H9 (cell line): Measurements from ENCODE around the gene MGME1. TPM values are rescaled to one million over a fixed set of nuclear protein-coding genes. Genes with fewer than 3 reads are reported as not detected.

Source experiments
- DNase-seq: peaks from one replicate; pipeline ENCODE4 v3.0.0-alpha.2; 2017
- H2AFZ ChIP-seq: one replicate; pipeline ENCODE4 v1.6.1; 2013; ENCODE audit warnings: mild to moderate bottlenecking, low read length, control low read depth, moderate library complexity
- H2AK5ac ChIP-seq: 2 replicates; pipeline ENCODE4 v1.6.1; 2013; ENCODE audit warnings: low read length, control low read depth, mixed read lengths; ENCODE audit not compliant: insufficient read length
- H2BK120ac ChIP-seq: one replicate; pipeline ENCODE4 v1.6.1; 2013; ENCODE audit warnings: low read depth, mild to moderate bottlenecking, low read length, control low read depth, inconsistent platforms; ENCODE audit not compliant: poor library complexity, severe bottlenecking
- H2BK12ac ChIP-seq: 2 replicates; pipeline ENCODE4 v1.6.1; 2013; ENCODE audit warnings: low read length, control low read depth, mixed read lengths, low read depth; ENCODE audit not compliant: insufficient read length
- H2BK15ac ChIP-seq: 2 replicates; pipeline ENCODE4 v1.6.1; 2013; ENCODE audit warnings: low read depth, low read length, control low read depth
- H2BK20ac ChIP-seq: one replicate; pipeline ENCODE4 v1.6.1; 2013; ENCODE audit warnings: low read depth, mild to moderate bottlenecking, low read length, control low read depth, inconsistent platforms; ENCODE audit not compliant: poor library complexity, severe bottlenecking
- H2BK5ac ChIP-seq: 2 replicates; pipeline ENCODE4 v1.6.1; 2013; ENCODE audit warnings: low read length, control low read depth, mixed read lengths; ENCODE audit not compliant: insufficient read length
- H3K14ac ChIP-seq: 2 replicates; pipeline ENCODE4 v1.6.1; 2013; ENCODE audit warnings: low read length, control low read depth; ENCODE audit not compliant: insufficient read depth
- H3K18ac ChIP-seq: 2 replicates; pipeline ENCODE4 v1.6.1; 2013; ENCODE audit warnings: low read depth, mild to moderate bottlenecking, mixed read lengths, low read length, control low read depth; ENCODE audit not compliant: insufficient read length
- H3K23ac ChIP-seq: 2 replicates; pipeline ENCODE4 v1.6.1; 2013; ENCODE audit warnings: low read length, control low read depth, mixed read lengths, low read depth; ENCODE audit not compliant: insufficient read length
- H3K23me2 ChIP-seq: 2 replicates; pipeline ENCODE4 v1.6.1; 2013; ENCODE audit warnings: low read depth, mild to moderate bottlenecking, mixed read lengths, low read length, control low read depth; ENCODE audit not compliant: insufficient read length, poor library complexity, severe bottlenecking
- H3K27ac ChIP-seq: 2 replicates; pipeline ENCODE4 v1.5.1; 2013; ENCODE audit warnings: low read length, control low read depth, mixed read lengths, low read depth; ENCODE audit not compliant: insufficient read length
- H3K27me3 ChIP-seq: 2 replicates; pipeline ENCODE4 v1.6.1; 2013; ENCODE audit warnings: low read length, control low read depth, inconsistent platforms; ENCODE audit not compliant: insufficient read depth
- H3K4ac ChIP-seq: 2 replicates; pipeline ENCODE4 v1.6.1; 2013; ENCODE audit warnings: low read depth, mild to moderate bottlenecking, control low read depth, inconsistent platforms, low read length, moderate library complexity
- H3K4me1 ChIP-seq: 2 replicates; pipeline ENCODE4 v1.6.1; 2013; ENCODE audit warnings: low read length, control low read depth, inconsistent platforms; ENCODE audit not compliant: insufficient read depth
- H3K4me2 ChIP-seq: 2 replicates; pipeline ENCODE4 v1.6.1; 2013; ENCODE audit warnings: low read length, control low read depth, mixed read lengths; ENCODE audit not compliant: insufficient read length, insufficient read depth
- H3K56ac ChIP-seq: 2 replicates; pipeline ENCODE4 v1.6.1; 2013; ENCODE audit warnings: low read depth, mild to moderate bottlenecking, mixed read lengths, low read length, control low read depth; ENCODE audit not compliant: insufficient read length
- H3K79me1 ChIP-seq: 2 replicates; pipeline ENCODE4 v1.6.1; 2013; ENCODE audit warnings: low read depth, mild to moderate bottlenecking, moderate library complexity, low read length, control low read depth, inconsistent platforms; ENCODE audit not compliant: insufficient read depth, poor library complexity, severe bottlenecking
- H3K79me2 ChIP-seq: 2 replicates; pipeline ENCODE4 v1.6.1; 2013; ENCODE audit warnings: low read length, control low read depth, inconsistent platforms; ENCODE audit not compliant: insufficient read depth
- H3K9ac ChIP-seq: 2 replicates; pipeline ENCODE4 v1.6.1; 2013; ENCODE audit warnings: low read length, control low read depth, mixed read lengths; ENCODE audit not compliant: insufficient read length; ENCODE audit errors: extremely low read depth
- H3K9me3 ChIP-seq: one replicate; pipeline ENCODE4 v1.6.1; 2013; ENCODE audit warnings: low read depth, low read length, inconsistent platforms; ENCODE audit not compliant: control insufficient read depth
- H3T11ph ChIP-seq: one replicate; pipeline ENCODE4 v1.6.1; 2013; ENCODE audit warnings: mild to moderate bottlenecking, low read length, control low read depth, inconsistent platforms
- H4K20me1 ChIP-seq: one replicate; pipeline ENCODE4 v1.6.1; 2013; ENCODE audit not compliant: control insufficient read depth, insufficient read length, insufficient read depth
- H4K5ac ChIP-seq: 2 replicates; pipeline ENCODE4 v1.6.1; 2013; ENCODE audit warnings: low read depth, mild to moderate bottlenecking, mixed read lengths, low read length, control low read depth; ENCODE audit not compliant: insufficient read length
- H4K8ac ChIP-seq: replicated peaks from 2 replicates; pipeline ENCODE4 v1.6.1; 2013; ENCODE audit warnings: low read length, control low read depth, mixed read lengths, low read depth; ENCODE audit not compliant: insufficient read length
- H4K91ac ChIP-seq: 2 replicates; pipeline ENCODE4 v1.6.1; 2013; ENCODE audit warnings: low read depth, mild to moderate bottlenecking, moderate library complexity, mixed read lengths, low read length, control low read depth; ENCODE audit not compliant: insufficient read length
- H3K27ac Mint-ChIP-seq, 3 experiments: 2 replicates in 2 of 3; 3 replicates in 1 of 3; pipeline ENCODE4 v1.8.0; 2020 to 2021; ENCODE audit warnings: mixed read lengths in 3 of 3, mild to moderate bottlenecking in 1 of 3, moderate library complexity in 1 of 3
- H3K27me3 Mint-ChIP-seq: 2 replicates; pipeline ENCODE4 v1.8.0; 2021; ENCODE audit warnings: low read depth, mild to moderate bottlenecking, moderate library complexity, mixed read lengths
- H3K36me3 Mint-ChIP-seq, 3 experiments: 2 replicates in 2 of 3; 3 replicates in 1 of 3; pipeline ENCODE4 v1.8.0; 2020 to 2021; ENCODE audit warnings: low read depth in 3 of 3, mixed read lengths in 3 of 3; ENCODE audit not compliant: insufficient read depth in 1 of 3
- H3K4me1 Mint-ChIP-seq, 2 experiments: 2 replicates each; pipeline ENCODE4 v1.8.0; 2020; ENCODE audit warnings: mixed read lengths in 2 of 2
- H3K4me3 Mint-ChIP-seq, 2 experiments: 2 replicates in 1 of 2; 3 replicates in 1 of 2; pipeline ENCODE4 v1.8.0; 2020 to 2021; ENCODE audit warnings: mild to moderate bottlenecking in 2 of 2, mixed read lengths in 2 of 2, moderate library complexity in 1 of 2
- H3K9me3 Mint-ChIP-seq, 2 experiments: 2 replicates in 1 of 2; 3 replicates in 1 of 2; pipeline ENCODE4 v1.8.0; 2020; ENCODE audit warnings: mild to moderate bottlenecking in 2 of 2, mixed read lengths in 2 of 2, moderate library complexity in 1 of 2
- WGBS: extraction: QIAGEN DNeasy Blood & Tissue Kit; methylation state at CpG from one replicate; pipeline ENCODE4 v1.1.7; 2013; ENCODE audit warnings: missing lambda C conversion rate, low lambda C conversion rate, mixed read lengths; ENCODE audit not compliant: insufficient read length; ENCODE audit errors: extremely low coverage; 5-methylcytosine and 5-hydroxymethylcytosine counted together
- total RNA-seq: library from RNA; stranded (reverse); gene quantifications from 2 replicates; pipeline ENCODE4 v1.2.1, GENCODE V29; 2021
- TF ChIP-seq, protein P1 (sequence below): fragments of 200-600 bp; sonication (generic); conservative IDR thresholded peaks from 3 replicates; pipeline ENCODE4 v1.8.0; 2021; ENCODE audit warnings: antibody characterized with exemption, mild to moderate bottlenecking

The MGME1 gene
- total RNA-seq, 1 experiment from 2014 or later = 48.9 TPM

DNA sequence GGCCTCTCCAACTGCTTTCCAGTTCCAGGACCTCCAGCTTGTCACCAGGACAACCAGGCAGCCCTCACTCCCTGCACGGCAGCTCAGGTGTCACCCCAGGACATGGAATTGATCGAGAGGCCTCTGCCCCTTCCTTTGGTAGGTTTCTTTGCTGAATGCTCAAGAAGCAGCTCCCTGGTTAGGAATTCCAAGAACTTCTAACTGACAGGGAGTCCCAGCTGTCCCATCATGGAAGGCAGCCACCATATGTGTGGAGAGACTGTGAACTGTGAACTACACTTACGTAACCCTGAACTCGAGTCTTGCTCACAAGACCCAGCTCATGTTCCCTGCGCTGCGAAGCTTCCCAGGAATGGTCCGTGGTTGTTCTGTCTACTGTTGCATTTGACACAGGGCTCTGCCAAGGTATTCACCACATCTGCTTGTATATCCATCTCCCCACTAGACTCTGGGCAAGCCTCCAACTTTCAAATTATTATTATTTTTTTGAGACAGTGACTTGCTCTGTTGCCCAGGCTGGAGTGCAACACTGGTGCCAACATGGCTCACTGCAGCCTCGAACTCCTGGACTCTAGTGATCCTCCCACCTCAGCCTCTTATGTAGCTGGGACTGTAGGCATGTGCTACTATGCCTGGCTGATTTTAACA lies 35.7 kb downstream of the MGME1 start:
- Histone ChIP-seq H2AFZ (no peak overlapping the region), H3K4me2 (no peak overlapping the region), H2BK5ac (no peak overlapping the region), H2AK5ac (no peak overlapping the region), H3K79me2 (no peaks in the 10 kb centered on the region), H3K9ac (no peak overlapping the region), H3K9me3 (no peaks in the 10 kb centered on the region), H3K4ac (no peak overlapping the region), H4K8ac (no peak overlapping the region), H2BK20ac (no peak overlapping the region), H3K27ac (no peak overlapping the region), H2BK15ac (no peak overlapping the region), H4K5ac (no peak overlapping the region), H3K79me1 (no peaks in the 10 kb centered on the region), H2BK120ac (no peak overlapping the region), H3K23me2 (no peaks in the 10 kb centered on the region), H3K27me3 (no peaks in the 10 kb centered on the region), H3K4me1 (no peaks in the 10 kb centered on the region; the same call in 1 of the 2 replicates), H3T11ph (no peak overlapping the region), H3K14ac (no peak overlapping the region), H2BK12ac (no peak overlapping the region), H3K18ac (no peak overlapping the region), H4K91ac (no peak overlapping the region), H3K23ac (no peak overlapping the region), H3K56ac (no peak overlapping the region), H4K20me1 (no peaks in the 10 kb centered on the region)
- no peak for DNase-seq
- peaks cover 23 to 35% of the 10 kb centered on the region in 2 experiments for H3K4me1 Mint-ChIP-seq
- WGBS = no CpG with 5 or more reads among the region's 8 CpGs
- H3K9me3 Mint-ChIP-seq = no peaks in the 10 kb centered on the region
- no peak overlapping the region for H3K4me3 Mint-ChIP-seq
- H3K36me3 Mint-ChIP-seq = no peaks in the 10 kb centered on the region; a peak in 1 of 7 replicates
- TF ChIP-seq, protein P1, sequence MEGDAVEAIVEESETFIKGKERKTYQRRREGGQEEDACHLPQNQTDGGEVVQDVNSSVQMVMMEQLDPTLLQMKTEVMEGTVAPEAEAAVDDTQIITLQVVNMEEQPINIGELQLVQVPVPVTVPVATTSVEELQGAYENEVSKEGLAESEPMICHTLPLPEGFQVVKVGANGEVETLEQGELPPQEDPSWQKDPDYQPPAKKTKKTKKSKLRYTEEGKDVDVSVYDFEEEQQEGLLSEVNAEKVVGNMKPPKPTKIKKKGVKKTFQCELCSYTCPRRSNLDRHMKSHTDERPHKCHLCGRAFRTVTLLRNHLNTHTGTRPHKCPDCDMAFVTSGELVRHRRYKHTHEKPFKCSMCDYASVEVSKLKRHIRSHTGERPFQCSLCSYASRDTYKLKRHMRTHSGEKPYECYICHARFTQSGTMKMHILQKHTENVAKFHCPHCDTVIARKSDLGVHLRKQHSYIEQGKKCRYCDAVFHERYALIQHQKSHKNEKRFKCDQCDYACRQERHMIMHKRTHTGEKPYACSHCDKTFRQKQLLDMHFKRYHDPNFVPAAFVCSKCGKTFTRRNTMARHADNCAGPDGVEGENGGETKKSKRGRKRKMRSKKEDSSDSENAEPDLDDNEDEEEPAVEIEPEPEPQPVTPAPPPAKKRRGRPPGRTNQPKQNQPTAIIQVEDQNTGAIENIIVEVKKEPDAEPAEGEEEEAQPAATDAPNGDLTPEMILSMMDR = no peak
- H3K27me3 Mint-ChIP-seq = no peaks in the 10 kb centered on the region
- peak overlapping the region in 1 of 3 experiments; percentile 28; a peak in 2 of 7 replicates for H3K27ac Mint-ChIP-seq
